Ascending aorta (tissue), 2 donors: ENCODE data around the gene OXLD1. TPM values are rescaled to one million over a fixed set of nuclear protein-coding genes. Genes with fewer than 3 reads are reported as not detected.
A peak's percentile ranks its signal among the peaks of the same experiment; 100 is the strongest.

Experiments used
- DNase-seq, 2 donors: peaks; one replicate each; pipeline ENCODE4 v3.0.0-alpha.2; 2019; ENCODE audit warnings: low spot score in 2 of 2
- H3K27ac ChIP-seq, 2 donors: fragments of 200-600 bp; sonication (generic); one replicate each; pipeline ENCODE4 v1.5.1; 2016 to 2017; ENCODE audit warnings: mild to moderate bottlenecking in 1 of 2
- H3K27me3 ChIP-seq: fragments of 200-600 bp; sonication (generic); one replicate; pipeline ENCODE4 v1.5.1; 2017
- H3K36me3 ChIP-seq, 2 donors: fragments of 200-600 bp; sonication (generic); one replicate each; pipeline ENCODE4 v1.5.1; 2016
- H3K4me1 ChIP-seq, 2 donors: fragments of 200-600 bp; sonication (generic); one replicate each; pipeline ENCODE4 v1.5.1; 2016 to 2017; ENCODE audit warnings: mild to moderate bottlenecking in 1 of 2
- H3K4me3 ChIP-seq, 2 donors: fragments of 200-600 bp; sonication (generic); one replicate each; pipeline ENCODE4 v1.5.1; 2016 to 2017; ENCODE audit warnings: mild to moderate bottlenecking in 1 of 2
- H3K9me3 ChIP-seq, 2 donors: fragments of 200-600 bp; sonication (generic); one replicate each; pipeline ENCODE4 v1.5.1; 2016
- CTCF ChIP-seq, 3 experiments: fragments of 200-600 bp in 2 of 3; fragments of 450-650 bp in 1 of 3; sonication (generic) in 2 of 3; IDR thresholded peaks; one replicate each; pipeline ENCODE4 v1.5.1; 2016 to 2019; ENCODE audit warnings: antibody characterized with exemption in 3 of 3, mild to moderate bottlenecking in 1 of 3, moderate library complexity in 1 of 3
- intact Hi-C: fragments of 100-400 bp; cut with DNase I; formaldehyde crosslinking; loops from one replicate; pipeline ENCODE4 v1.15.1; 2023
- total RNA-seq: library from RNA; depleted of rRNA; stranded (reverse); fragments of >200 nt; gene quantifications from one replicate; pipeline ENCODE4 v1.1.0, GENCODE V29; 2016

Gene OXLD1
- total RNA-seq, 1 donor from 2014 or later: 96.1 TPM

- no peak overlapping the region for H3K27ac ChIP-seq
- H3K36me3 ChIP-seq: peaks cover 0 to 2% of the 10 kb centered on the region in 2 donors
- DNase-seq: no peak
- intact Hi-C loops: no loop called here
- no peak for TF ChIP-seq CTCF (IDR thresholded peaks at IDR 0.05)
- peaks cover 7 to 13% of the 10 kb centered on the region in 2 donors for H3K4me1 ChIP-seq
- peak overlapping the region; percentile 81 to 82 for H3K4me3 ChIP-seq
- H3K9me3 ChIP-seq: no peaks in the 10 kb centered on the region
- no peaks in the 10 kb centered on the region for H3K27me3 ChIP-seq
Measured at GRCh38 chr17:81713004-81713555, 46.7 kb upstream of the OXLD1 start.

GRCh38 chr17:81712468-81713003 lies 46.1 kb upstream of the OXLD1 start:
- Histone ChIP-seq H3K27me3 (no peaks in the 10 kb centered on the region), H3K4me1 (peaks cover 7 to 13% of the 10 kb centered on the region in 2 donors), H3K9me3 (no peaks in the 10 kb centered on the region), H3K4me3 (peak overlapping the region; percentile 81 to 82), H3K36me3 (peaks cover 5 to 6% of the 10 kb centered on the region in 2 donors), H3K27ac (no peak overlapping the region)
- DNase-seq: no peak
- peak in 1 of 3 experiments; percentile 7 for TF ChIP-seq CTCF (IDR thresholded peaks at IDR 0.05)
- intact Hi-C loops: loop anchor here (1.0 kb wide), 1 partner anchor 46 kb away; the partner anchor contains the start of genes CCDC137 and OXLD1

- Histone ChIP-seq H3K4me3 (peak within 1 kb of the TSS; percentile 81 to 82), H3K27ac (peak within 1 kb of the TSS in 1 of 2 donors; percentile 11), H3K4me1 (peaks cover 7 to 13% of the 10 kb centered on the region in 2 donors), H3K9me3 (no peaks in the 10 kb centered on the region), H3K27me3 (no peaks in the 10 kb centered on the region), H3K36me3 (peaks cover 9 to 12% of the 10 kb centered on the region in 2 donors)
- intact Hi-C loops: loop anchor here (1.0 kb wide), 1 partner anchor 46 kb away; the partner anchor contains the start of genes CCDC137 and OXLD1
- peak in 1 of 3 experiments; percentile 40 for TF ChIP-seq CTCF (IDR thresholded peaks at IDR 0.05)
- peak; percentile 27 to 81 for DNase-seq
Measured at GRCh38 chr17:81711814-81712467, 45.5 kb upstream of the OXLD1 start, which contains the start of gene SLC25A10. Gene SLC25A10, plus strand, starts transcription at chr17:81712284. Its CDS starts 143 bp downstream, at chr17:81712427.

GRCh38 chr17:81710514-81711308 lies 44.3 kb upstream of the OXLD1 start:
- H3K27ac ChIP-seq: no peak overlapping the region
- DNase-seq: no peak
- intact Hi-C loops: no loop called here
- H3K4me3 ChIP-seq: peak overlapping the region; percentile 81 to 82
- no peaks in the 10 kb centered on the region for H3K27me3 ChIP-seq
- TF ChIP-seq CTCF (IDR thresholded peaks at IDR 0.05): no peak
- H3K9me3 ChIP-seq: no peaks in the 10 kb centered on the region
- peaks cover 16 to 19% of the 10 kb centered on the region in 2 donors for H3K36me3 ChIP-seq
- peaks cover 7 to 13% of the 10 kb centered on the region in 2 donors for H3K4me1 ChIP-seq

GRCh38 chr17:81708739-81709185 lies 42.4 kb upstream of the OXLD1 start:
- H3K27ac ChIP-seq: no peak overlapping the region
- peaks cover 16 to 19% of the 10 kb centered on the region in 2 donors for H3K36me3 ChIP-seq
- no peaks in the 10 kb centered on the region for H3K27me3 ChIP-seq
- intact Hi-C loops: no loop called here
- peaks cover 12 to 21% of the 10 kb centered on the region in 2 donors for H3K4me1 ChIP-seq
- TF ChIP-seq CTCF (IDR thresholded peaks at IDR 0.05): no peak
- DNase-seq: no peak
- no peak overlapping the region for H3K4me3 ChIP-seq
- no peaks in the 10 kb centered on the region for H3K9me3 ChIP-seq
